DOHH2 (cell line): ENCODE data around the gene ZNF469.

Experiments
- CTCF ChIP-seq: fragments of 200-600 bp; sonication (generic); IDR thresholded peaks from one replicate; pipeline ENCODE4 v1.5.1; 2014; ENCODE audit warnings: antibody characterized with exemption, mild to moderate bottlenecking, low read depth, low read length; ENCODE audit not compliant: poor library complexity, severe bottlenecking
- EZH2phosphoT487 ChIP-seq: fragments of 200-600 bp; sonication (generic); IDR thresholded peaks from 2 replicates; pipeline ENCODE4 v1.6.1; 2017; ENCODE audit warnings: borderline replicate concordance, mild to moderate bottlenecking, antibody characterized with exemption, low read length, moderate library complexity, mixed read lengths

GRCh38 chr16:88407807-88408206 is 25.0 kb downstream of the ZNF469 start:
- no peak for TF ChIP-seq CTCF
- TF ChIP-seq EZH2phosphoT487: no peak
